HG02678 (cell line): ENCODE data around the gene NIN.
"Not testable (repeated sequence)": the region's sequence is repeated elsewhere in the genome, so short reads cannot be mapped to it uniquely, and the experiment has no call there.

Source experiments
- ATAC-seq: cut with Tn5 transposase; IDR thresholded peaks from one replicate; pipeline ENCODE4 v1.9.1; 2021; ENCODE audit warnings: mild to moderate bottlenecking, moderate library complexity; ENCODE audit not compliant: unreplicated experiment

The NIN gene

DNA sequence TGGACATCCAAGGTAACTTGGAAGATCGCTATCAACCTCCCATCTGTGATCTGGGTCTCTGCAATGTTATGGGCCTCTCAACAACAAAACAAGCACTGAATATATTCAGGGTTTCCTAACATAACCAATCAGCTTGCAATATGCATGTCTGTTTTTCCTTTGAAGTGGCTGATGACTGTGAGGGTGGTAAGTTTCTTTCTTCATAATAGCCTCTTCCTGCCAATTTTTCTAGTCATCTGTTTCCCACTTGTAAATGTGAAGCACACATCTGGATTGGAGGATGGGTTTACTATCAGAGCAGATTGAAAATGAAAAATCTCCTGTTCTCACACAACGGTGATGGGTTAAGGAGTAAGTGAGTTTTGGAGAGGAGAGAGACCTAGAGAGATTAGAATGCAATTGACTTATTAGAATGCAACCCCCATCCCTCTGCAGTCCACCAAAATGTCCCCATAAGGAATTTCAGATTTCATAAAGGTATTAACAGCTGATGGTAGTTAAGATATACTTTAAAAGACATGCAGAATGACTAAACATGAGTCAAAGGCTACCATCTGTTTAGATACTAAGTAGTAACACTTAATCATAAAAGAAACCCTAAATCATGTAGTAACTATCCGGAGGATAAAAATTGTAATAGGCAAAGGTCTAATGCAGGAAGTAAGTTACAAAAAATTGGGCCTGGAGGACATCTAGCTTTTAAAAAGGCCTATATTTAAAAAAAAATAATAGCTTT lies 104.4 kb downstream of the NIN start:
- no peak for ATAC-seq

DNA sequence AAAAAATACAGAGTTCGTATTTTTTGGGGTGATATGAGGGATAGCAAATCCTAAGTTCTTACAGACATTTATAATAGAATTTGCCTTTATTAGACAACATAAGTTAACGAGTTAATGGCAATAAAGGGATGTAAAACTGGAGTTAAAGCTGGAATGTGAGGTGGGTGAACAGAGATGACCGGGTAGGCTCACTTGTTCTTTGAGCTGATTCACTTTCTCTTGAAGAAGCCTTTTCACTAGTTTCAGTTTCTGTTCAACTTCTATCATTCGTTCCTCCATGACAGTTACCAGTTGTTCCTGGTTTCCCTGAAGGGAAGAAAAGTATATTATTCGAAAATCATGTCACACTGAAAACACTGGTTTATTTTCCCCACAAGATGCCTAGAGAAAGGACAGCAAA lies 105.2 kb downstream of the NIN start:
- no peak for ATAC-seq

DNA sequence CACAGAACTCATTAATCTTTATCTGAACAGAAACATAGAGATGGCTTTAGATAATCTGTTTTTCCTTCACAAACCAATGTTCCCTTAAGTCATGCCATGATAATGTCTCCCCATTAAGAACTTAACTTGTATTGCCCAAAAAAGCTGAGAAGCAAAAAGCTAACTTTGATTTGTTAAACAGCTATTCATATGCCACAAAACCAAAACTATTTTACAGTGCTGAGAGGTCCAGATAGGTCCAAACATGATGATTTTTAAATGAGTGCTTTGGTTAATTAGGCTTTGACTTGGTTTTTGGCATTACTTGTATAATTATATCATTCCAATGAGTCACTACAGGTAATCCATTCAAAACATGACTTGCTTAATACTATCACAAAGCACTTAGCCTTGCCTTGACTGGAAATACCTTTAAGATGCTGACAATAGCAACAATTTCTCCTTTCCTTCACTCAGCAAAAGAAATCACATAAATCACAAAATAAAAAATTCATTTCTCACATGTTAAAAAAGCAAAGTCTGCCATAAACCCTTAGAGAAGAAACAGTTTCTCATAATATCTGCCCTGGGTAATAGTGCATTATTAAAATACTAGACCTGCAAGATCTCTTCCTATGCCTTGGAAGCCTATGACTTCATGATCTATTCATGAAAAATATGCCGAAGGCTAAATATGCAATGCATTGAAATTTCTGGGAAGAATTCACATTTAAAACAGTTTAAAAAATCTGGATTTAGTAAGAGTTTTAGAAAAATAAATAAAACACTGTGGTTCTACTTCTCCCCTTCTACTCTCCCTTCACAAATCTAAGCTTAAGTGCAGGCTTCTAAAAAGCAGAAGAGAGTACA lies 110.8 kb downstream of the NIN start:
- no peak for ATAC-seq

DNA sequence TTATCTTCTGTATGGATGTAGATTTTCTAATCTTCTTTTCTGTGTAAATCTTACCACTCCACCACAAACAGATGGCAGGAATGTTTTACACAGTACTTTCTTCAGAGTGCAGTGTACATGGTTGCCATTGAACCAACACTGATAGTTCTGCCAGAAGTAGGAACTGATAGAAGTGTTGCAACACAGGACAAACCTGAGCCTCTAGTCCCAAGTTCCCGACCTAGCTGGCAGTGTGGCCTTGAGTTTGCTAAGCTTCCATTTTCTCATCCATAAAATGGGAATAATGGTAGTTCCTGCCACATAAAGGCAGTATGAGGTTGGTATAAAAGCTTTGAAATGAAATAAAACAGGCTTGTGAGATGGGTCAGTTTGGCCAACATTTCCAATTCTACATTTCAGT lies 112.0 kb downstream of the NIN start:
- ATAC-seq, result no peak

DNA sequence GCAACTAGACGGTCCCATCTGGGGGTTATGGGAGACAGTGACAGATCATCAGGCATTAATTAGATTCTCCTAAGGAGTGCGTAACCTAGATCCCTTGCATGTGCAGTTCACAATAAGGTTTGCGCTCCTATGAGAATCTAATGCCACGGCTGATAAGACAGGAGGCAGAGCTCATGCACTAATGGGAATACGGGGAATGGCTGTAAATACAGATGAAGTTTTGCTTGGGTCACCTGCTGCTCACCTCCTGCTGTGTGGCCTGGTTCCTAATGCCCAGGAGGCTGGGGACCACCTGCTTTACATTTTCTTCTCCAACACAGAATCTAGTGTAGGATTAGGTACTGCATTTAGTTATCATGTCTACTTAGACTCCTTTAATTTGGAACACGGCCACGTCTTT lies 113.2 kb downstream of the NIN start:
- no peak for ATAC-seq

DNA sequence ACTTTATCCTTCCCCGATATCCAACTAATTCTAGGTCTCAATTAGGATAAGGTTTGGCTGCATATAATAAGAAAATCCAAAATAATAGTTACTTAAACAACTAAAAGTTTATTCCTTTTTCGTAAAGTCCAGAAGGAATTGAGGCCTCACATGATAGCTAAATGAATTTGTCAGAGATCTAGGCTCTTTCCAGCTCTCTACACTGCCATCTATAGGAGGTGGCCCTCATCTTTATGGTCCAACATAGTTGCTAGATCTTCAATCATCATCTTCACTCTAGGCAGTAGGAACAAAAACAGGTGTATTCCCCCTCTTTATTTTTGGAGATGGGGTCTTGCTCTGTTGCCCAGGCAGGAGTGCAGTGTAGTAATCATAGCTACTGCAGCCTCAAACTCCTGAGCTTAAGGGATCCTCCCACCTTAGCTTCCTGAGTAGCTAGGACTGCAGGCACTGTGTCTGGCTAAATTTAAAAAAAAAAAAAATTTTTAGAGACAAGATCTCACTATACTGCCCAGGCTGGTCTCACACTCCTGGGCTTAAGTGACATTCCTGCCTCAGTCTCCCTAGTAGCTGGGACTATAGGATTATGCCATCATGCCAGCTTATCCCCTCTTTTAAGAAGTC lies 116.4 kb downstream of the NIN start:
- no peak for ATAC-seq

DNA sequence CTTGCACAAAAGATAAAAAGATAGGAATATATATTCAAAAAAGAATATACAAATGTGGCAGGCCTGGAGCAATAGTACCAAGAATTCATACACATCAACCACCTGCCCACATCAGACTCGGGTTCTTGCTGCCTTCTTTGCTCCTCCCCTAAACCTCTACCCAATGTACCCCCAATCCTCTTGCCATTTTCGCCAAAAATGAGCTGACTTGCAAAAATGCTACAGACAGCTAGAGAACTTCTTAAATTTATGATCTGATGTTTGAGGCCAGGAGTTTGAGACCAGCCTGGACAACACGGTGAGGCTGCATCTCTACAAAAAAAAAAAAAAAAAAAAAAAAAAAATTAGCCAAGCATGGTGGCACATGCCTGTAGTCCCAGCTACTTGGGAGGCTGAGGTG lies 119.9 kb downstream of the NIN start:
- ATAC-seq, result no peak

DNA sequence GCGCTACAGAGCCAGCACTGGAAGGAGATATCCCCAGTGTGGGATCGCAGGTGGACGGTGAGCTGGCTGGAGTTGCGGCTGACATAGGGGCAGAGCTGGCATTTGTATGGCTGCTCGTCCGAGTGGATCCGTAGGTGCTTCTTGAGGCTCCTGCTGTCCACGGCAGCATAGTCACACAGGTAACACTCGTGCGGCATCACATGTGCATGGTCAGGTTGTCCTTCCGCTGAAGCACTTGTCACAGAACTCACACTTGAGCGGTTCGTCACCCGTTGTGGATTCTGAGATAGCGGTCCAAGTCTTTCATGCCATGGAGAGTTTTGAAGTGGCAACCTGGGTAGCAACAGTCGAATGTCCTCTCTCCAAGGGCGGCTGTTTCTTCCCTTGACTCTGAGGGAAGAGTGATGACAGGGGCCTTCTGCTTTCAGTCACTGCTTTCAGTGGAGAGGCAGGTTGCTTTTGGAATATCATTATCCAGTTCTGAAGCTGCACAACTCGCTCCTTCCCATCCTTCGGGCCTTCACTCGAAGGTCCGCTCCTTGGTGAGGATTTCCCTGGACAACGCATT lies 125.9 kb downstream of the NIN start:
- ATAC-seq, result no peak

DNA sequence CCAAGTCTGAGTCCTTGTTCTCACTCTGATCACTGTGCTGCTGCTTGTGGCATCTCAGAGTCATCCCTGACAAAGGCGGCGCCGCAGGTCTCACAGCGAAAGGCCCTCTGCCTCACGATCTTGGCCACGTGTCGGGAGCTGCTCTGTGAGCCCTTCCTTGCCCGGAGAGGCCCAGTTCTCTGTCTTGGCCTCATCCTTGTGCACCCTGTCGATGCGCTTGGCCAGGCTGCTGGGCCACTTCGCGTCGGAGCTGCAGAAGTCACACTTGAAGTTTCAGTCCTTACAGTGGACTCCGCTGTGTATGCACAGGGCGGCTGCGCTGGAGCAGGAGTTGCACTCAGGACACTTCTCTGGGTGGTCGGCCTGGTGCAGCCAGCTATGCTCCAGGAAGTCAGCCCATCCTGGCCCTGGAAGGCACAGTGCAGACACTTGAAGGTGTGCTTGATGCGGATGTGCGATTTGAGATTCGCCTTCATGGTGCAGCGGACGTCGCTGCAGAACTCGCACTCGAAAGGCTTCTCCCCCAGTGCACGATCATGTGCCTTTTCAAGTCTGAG lies 126.4 kb downstream of the NIN start:
- no peak for ATAC-seq

DNA sequence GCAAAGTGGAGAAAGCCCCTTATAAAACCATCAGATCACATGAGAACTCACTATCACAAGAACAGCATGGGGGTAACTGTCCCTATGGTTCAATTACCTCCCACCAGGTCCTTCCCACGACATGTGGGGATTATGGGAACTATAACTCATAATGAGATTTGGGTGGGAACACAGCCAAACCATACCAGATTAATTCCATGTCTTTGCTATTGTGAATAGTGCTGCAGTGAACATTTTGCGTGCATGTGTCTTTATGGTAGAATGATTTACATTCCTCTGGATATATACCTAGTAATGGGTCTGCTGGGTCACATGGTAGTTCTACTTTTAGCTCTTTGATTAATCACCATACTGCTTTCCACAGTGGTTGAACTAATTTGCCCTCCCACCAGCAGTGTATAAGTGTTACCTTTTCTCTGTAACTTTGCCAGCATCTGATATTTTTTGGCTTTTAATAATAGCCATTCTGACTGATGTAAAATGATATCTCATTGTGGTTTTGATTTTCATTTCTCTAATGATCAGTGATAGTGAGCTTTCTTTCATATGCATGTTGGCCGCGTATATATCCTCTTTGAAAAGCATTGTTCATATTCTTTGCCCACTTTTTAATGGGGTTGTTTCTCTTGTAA lies 133.2 kb downstream of the NIN start:
- no peak for ATAC-seq

DNA sequence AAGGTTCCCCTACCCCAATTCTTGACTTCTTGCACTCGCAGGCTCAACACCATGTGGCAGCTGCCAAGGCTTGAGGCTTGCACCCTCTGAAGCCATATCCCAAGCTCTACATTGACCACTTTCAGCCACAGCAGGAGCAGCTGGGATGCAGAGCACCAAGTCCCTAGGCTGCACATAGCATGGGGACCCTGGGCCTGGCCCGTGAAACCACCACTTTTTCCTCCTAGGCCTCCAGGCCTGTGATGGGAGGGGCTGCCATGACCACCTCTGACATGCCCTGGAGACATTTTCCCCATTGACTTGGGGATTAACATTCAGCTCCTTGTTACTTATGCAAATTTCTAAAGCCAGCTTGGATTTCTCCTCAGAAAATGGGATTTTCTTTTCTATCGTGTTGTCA lies 136.7 kb downstream of the NIN start:
- ATAC-seq, result not testable (repeated sequence)

DNA sequence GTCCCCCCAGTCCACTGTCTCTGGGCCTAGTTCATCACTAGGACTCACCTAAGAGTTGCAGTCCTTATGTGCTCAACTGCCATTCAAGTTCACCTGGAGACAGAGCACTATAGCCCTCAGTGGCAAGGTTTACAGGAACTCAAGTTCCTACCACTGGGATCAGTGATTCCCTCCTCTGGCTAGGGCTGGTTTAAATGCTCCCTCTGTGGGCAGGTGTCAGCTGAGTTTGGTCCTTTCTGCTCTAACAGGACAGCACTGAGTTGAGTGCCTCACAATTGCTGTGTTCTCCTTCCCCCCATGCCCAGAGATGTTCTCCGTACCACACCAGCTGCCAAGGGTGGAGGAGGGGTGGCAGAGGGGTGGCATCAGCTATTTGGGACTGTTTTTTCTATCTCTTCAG lies 142.1 kb downstream of the NIN start:
- no peak for ATAC-seq

DNA sequence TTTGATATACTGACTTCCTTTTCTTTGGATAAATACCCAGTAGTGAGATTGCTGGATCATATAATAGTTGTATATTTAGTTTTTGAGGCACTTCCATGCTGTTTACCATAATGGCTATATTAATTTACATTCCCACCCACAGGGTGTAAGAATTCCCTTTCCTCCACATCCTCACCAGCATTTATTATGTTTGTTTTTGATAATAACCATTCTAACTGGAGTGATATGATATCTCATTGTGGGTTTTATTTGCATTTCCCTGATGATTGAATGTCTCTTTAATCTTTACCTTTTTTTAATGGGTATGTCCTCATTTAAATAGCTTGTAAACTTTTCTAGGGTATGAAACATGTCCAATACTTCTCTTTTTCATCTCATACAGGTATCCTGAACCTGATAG lies 151.3 kb downstream of the NIN start:
- ATAC-seq, result no peak

DNA sequence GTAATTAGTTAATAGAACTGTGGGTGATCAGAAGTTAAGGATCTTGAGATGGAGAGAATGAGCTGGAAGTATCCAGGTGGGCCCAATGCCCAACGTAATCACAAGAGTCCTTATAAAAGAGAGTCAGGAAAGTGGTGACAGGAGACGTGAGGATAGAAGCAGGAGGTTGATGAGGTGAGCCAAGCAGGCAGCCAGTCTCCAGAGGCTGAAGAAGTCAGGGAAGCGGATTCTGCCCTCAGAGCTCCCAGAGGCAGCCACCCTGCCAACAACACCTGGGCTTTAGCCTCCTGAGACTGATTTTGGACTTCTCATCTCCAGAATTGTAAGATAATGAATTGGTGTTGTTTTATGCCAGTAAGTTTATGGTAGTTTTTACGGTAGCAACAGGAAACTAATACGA lies 152.8 kb downstream of the NIN start:
- ATAC-seq, result no peak

DNA sequence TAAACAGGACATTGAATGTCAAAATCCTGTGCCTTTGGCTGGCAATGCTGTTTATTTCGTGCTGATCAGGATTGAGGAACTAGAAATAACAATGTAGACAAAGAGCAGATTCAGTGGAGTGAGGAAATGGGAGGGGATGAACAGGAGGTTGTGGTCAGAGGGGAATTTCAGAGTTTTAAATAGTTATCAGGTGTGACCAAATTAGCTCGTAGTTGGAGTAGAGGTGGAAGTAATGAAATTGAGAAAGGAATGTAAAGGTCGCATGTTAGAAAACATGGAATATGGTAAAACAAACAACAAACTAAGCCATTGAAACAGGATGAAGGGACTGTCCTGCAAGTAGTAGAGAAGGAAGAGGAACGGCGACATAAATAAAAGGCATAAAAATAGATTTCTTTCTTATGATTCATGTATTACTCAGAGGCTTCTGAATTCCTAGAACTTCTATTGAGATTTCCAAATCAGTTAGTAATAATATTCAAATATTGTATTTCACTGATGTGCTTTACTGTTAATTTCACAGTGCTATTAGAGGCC lies 153.4 kb downstream of the NIN start:
- ATAC-seq, result peak; percentile 59

DNA sequence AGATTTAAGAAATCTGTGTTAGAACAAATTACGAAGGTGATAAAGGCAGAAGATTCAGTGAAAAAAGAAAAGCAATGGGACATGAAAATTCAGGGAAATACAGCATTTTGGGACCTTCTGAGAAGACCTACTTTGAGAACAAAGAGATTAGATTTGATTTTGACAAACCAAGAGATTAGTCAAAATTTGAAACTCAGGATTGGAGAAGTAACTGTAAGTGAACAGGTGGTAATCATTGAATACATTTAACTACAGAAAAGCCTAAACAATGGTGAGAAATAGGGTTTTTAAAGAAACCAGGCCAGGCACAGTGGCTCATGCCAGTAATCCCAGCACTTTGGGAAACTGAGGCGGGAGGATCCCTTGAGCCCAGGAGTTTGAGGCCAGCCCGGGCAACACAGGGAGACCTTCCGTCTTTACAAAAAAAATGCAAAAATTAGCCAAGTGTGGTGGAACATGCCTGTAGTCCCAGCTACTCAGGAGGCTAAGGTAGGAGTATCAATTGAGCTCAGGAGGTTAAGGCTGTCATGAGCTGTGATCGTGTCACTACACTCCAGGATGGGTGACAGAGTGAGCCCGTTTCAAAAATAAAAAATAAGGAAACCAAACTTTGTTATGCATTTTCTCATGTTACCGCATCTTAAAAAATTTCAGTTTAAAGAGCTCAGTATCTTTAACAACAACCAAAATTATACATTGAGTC lies 154.0 kb downstream of the NIN start:
- ATAC-seq, result peak; percentile 40

DNA sequence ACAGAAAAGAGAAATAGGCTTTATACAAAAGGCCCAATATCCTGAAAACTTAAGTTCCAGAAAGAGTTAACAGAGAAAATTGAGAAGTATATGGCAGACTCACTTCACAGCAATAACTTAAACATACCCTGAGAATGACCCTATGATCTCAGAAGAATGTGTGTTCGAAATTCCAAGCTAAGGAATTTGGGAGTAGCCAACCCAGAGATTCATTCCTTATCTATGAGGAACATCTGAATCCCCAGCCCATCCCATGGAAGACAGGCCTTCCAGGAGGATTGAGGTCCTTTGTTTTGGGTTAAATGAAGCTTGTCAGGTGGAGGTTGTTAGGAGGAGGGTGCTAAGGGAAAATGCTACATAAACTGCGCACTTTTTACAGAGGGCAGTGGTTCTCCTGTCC lies 155.4 kb downstream of the NIN start:
- no peak for ATAC-seq

DNA sequence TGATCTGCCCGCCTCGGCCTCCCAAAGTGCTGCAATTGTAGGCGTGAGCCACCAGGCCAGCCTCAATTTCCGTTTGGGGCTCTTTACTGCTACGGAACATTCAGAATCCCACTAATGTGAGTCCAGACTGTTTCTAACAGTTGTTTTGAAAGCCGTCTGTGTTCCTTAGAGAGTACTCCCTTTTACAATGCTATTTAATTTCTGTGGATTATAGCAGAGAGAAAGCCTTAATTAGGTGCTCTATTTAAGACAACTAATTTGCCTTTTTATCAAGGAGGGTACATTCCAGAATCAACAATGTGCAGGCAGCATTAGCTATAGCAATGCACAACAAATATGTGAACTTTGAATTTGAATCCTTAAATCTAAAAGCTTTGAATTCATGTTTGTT lies 160.1 kb downstream of the NIN start:
- no peak for ATAC-seq

DNA sequence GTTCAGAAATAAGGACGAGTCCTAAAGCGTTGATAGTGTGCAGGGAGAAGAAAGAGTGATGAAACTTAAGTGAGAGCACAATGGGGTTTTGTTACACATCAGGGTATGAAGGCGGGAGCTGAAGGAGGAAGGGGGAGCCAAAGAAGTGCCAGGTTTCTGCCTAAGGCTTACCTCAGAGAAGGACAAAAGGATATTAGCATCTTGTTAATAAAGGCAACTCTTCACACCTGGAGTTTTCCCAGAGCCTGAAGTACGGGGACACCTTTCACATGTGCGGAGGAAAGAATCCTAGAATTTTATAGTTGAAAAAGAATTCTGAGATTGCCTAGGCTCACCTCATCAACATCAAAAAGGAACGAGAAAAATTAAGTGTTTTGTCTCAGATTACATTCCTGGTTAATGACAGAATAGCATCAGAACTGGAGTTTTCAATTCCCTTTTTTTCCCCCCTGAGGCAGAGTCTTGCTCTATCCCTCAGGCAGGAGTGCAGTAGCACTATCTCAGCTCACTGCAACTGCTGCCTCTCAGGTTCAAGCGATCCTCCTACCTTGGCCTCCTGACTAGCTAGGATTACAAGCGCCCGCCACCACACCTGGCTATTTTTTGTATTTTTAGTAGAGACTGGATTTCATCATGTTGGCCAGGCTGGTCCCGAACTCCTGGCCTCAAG lies 160.6 kb downstream of the NIN start:
- ATAC-seq, result no peak
